Measurements from ENCODE around the gene ATP6V0D1. TPM values are rescaled to one million over a fixed set of nuclear protein-coding genes. Genes with fewer than 3 reads are reported as not detected.
A peak's percentile ranks its signal among the peaks of the same experiment; 100 is the strongest.

ATP6V0D1 gene
- polyA plus RNA-seq, 3 donors = 354 to 687 (median 631) TPM

DNA sequence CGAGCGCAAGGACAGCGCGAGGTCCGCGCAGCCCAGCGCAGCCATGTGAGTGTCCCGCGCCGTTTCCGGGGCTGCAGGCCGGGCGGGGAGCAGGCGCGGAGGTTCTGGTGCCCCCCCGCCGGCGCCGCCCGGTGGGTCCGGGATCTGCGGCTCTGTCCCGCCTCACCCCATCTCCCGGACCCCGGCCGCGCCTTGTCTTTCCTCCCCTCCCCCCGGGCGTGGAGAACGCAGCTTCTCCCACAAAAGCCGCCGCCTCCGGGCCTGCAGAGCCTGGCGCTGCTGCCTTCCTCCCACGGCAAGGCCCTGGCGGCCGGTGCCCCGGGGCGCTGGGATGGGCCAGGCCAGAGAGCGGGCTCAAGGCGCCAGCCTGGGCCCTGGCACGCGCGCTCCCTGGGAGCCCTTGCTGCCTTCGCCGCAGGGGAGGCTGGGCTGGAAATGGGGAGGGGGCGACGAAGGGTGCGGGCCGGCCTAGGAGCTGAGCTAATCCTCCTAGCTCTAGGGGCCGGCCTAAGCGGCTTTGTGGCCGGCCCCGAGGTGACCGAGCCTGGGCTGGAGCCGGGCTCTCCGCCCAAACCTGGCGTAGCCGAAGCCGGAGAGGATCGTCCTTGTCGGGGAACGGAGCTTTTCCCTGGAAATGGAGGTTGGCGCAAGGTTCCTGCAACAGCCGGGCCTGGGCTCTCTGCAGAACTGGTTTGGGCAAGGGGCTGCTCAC lies 48.1 kb upstream of the ATP6V0D1 start:
- Histone ChIP-seq H3K4me2 (replicated peaks; ENCODE audit: extremely low read depth, low read length, poor library complexity, severe bottlenecking) (peak overlapping the region; percentile 89), H3K9me3 (replicated peaks in 1 of 2; ENCODE audit: control insufficient read depth in 1 of 2, insufficient read depth in 1 of 2, low read length in 2 of 2) (no peaks in the 10 kb centered on the region), H4K20me1 (ENCODE audit: insufficient read depth, low read length) (peaks cover 30% of the 10 kb centered on the region), H3K79me2 (ENCODE audit: insufficient read depth, low read length) (peaks cover 50% of the 10 kb centered on the region), H3K4me1 (ENCODE audit: control insufficient read depth in 1 of 2, insufficient read depth in 2 of 2, low read length in 2 of 2) (peaks cover 38 to 59% of the 10 kb centered on the region in 2 donors), H3K36me3 (replicated peaks in 1 of 2; ENCODE audit: control insufficient read depth in 1 of 2, insufficient read depth in 2 of 2, low read length in 2 of 2) (peaks cover 0 to 8% of the 10 kb centered on the region in 2 donors), H3K4me3 (replicated peaks in 1 of 3; ENCODE audit: low read depth in 2 of 3, low read length in 3 of 3) (peak overlapping the region; percentile 58 to 96 (median 88)), H3K9ac (ENCODE audit: insufficient read depth, low read length, poor library complexity, severe bottlenecking) (peak overlapping the region; percentile 92), H3K27me3 (ENCODE audit: control insufficient read depth in 2 of 2, insufficient read depth in 2 of 2, low read length in 2 of 2) (no peaks in the 10 kb centered on the region), H2AFZ (ENCODE audit: insufficient read depth, low read depth, low read length, poor library complexity, severe bottlenecking) (peak overlapping the region; percentile 44), H3K27ac (ENCODE audit: low read depth in 1 of 2, low read length in 2 of 2) (peak overlapping the region; percentile 95)
- Mint-ChIP-seq H3K9me3 (peaks cover 0 to 3% (median 0%) of the 10 kb centered on the region in 7 donors), H3K27me3 (ENCODE audit: low read depth in 3 of 3) (peaks cover 8 to 25% (median 19%) of the 10 kb centered on the region in 3 donors), H3K36me3 (peaks cover 20 to 22% of the 10 kb centered on the region in 2 donors), H3K27ac (peak overlapping the region; percentile 89 to 97 (median 96)), H3K4me1 (peaks cover 45% of the 10 kb centered on the region), H3K4me3 (peak overlapping the region; percentile 94 to 95)
- no peak for TF ChIP-seq CTCF (IDR thresholded peaks at IDR 0.05)
- no peak for DNase-seq
- WGBS (ENCODE audit: insufficient coverage) = under 1% methylated on average over 65 of the region's 65 CpGs
- intact Hi-C loops (cut with micrococcal nuclease) = loop anchor here (5.0 to 10.0 kb wide), 2 partner anchors 33 to 136 kb away; partner anchors contain the start of genes ACD (in 1 of the 2), C16orf86 (in 1 of the 2), CTCF (in 1 of the 2) and ENKD1 (in 1 of the 2)

GRCh38 chr16:67528222-67528869 lies 47.4 kb upstream of the ATP6V0D1 start, which contains the start of gene RIPOR1:
TSS of gene RIPOR1 (plus strand) at chr16:67528829. CDS start at chr16:67538447, 9,618 bp downstream.
- Mint-ChIP-seq H3K9me3 (peaks cover 0 to 3% (median 0%) of the 10 kb centered on the region in 7 donors), H3K27me3 (ENCODE audit: low read depth in 3 of 3) (peaks cover 8 to 28% (median 19%) of the 10 kb centered on the region in 3 donors), H3K27ac (peak within 1 kb of the TSS; percentile 89 to 97 (median 96)), H3K4me3 (peak within 1 kb of the TSS; percentile 94 to 95), H3K36me3 (peaks cover 16% of the 10 kb centered on the region in 2 donors), H3K4me1 (peaks cover 40% of the 10 kb centered on the region)
- Histone ChIP-seq H3K9me3 (replicated peaks in 1 of 2; ENCODE audit: control insufficient read depth in 1 of 2, insufficient read depth in 1 of 2, low read length in 2 of 2) (no peaks in the 10 kb centered on the region), H3K36me3 (replicated peaks in 1 of 2; ENCODE audit: control insufficient read depth in 1 of 2, insufficient read depth in 2 of 2, low read length in 2 of 2) (peaks cover 0 to 8% of the 10 kb centered on the region in 2 donors), H3K27ac (ENCODE audit: low read depth in 1 of 2, low read length in 2 of 2) (peak within 1 kb of the TSS; percentile 95), H4K20me1 (ENCODE audit: insufficient read depth, low read length) (peaks cover 24% of the 10 kb centered on the region), H3K4me3 (replicated peaks in 1 of 3; ENCODE audit: low read depth in 2 of 3, low read length in 3 of 3) (peak within 1 kb of the TSS; percentile 58 to 96 (median 88)), H3K4me2 (replicated peaks; ENCODE audit: extremely low read depth, low read length, poor library complexity, severe bottlenecking) (peak within 1 kb of the TSS; percentile 89), H3K9ac (ENCODE audit: insufficient read depth, low read length, poor library complexity, severe bottlenecking) (peak within 1 kb of the TSS; percentile 92), H3K79me2 (ENCODE audit: insufficient read depth, low read length) (peaks cover 43% of the 10 kb centered on the region), H3K4me1 (ENCODE audit: control insufficient read depth in 1 of 2, insufficient read depth in 2 of 2, low read length in 2 of 2) (peaks cover 33 to 52% of the 10 kb centered on the region in 2 donors), H2AFZ (ENCODE audit: insufficient read depth, low read depth, low read length, poor library complexity, severe bottlenecking) (peak within 1 kb of the TSS; percentile 90), H3K27me3 (ENCODE audit: control insufficient read depth in 2 of 2, insufficient read depth in 2 of 2, low read length in 2 of 2) (no peaks in the 10 kb centered on the region)
- WGBS (ENCODE audit: insufficient coverage) = 20% methylated on average over 35 of the region's 45 CpGs
- no peak for TF ChIP-seq CTCF (IDR thresholded peaks at IDR 0.05)
- DNase-seq = peak; percentile 35 to 48 (median 42)
- intact Hi-C loops (cut with micrococcal nuclease) = loop anchor here (5.0 to 10.0 kb wide), 2 partner anchors 34 to 136 kb away; partner anchors contain the start of genes ACD (in 1 of the 2), C16orf86 (in 1 of the 2), CTCF (in 1 of the 2) and ENKD1 (in 1 of the 2)
